HG02571 (cell line): ENCODE results near the gene BBS5.
"Not testable (repeated sequence)": the region's sequence is repeated elsewhere in the genome, so short reads cannot be mapped to it uniquely, and the experiment has no call there.

ENCODE experiments used
- ATAC-seq: cut with Tn5 transposase; IDR thresholded peaks from one replicate; pipeline ENCODE4 v1.9.1; 2021; ENCODE audit warnings: mild to moderate bottlenecking, moderate library complexity; ENCODE audit not compliant: unreplicated experiment

The BBS5 gene

DNA sequence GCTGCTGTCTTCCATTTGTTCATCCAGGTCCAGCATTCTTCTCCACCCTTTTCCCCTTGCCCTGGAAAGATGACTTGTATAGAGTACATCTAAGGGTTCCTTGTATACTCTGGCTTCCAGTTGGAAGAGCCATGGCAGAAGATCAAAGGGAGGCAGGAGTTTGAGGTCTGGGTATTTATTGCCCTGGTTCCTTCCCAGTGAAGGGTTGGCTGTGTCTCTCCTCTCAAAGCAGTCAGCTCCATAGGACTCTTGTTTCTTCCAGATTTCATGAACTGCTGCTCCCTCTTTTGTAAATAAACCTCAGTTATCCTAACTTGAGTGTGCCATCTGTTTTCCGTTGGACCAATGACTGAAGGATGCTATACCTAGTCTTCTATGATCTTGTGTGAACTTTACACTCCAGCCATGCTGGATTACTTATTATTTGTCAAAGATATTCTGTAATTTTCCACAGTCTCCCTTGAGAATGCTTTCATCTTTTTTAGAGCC, 6.4 kb downstream of the BBS5 start:
- no peak for ATAC-seq

DNA sequence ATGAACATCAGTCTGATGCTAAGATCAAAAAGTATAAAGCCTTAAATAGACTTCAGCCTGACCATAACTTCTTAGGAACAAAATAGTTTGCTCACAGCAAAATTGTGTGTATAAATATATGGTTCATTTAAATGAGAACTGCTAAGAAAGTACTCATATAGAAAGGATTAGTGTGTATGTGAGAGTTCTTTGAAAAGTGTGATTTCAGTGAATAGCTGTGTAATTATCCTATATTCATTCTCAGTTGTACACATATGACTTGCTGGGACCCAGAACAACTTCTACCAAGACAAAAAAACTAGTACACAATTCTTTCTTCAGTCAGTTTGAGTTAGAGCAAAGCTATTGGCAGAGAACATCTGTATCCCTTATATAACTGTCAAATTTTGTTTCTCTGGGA, 7.2 kb downstream of the BBS5 start:
- ATAC-seq, result no peak

DNA sequence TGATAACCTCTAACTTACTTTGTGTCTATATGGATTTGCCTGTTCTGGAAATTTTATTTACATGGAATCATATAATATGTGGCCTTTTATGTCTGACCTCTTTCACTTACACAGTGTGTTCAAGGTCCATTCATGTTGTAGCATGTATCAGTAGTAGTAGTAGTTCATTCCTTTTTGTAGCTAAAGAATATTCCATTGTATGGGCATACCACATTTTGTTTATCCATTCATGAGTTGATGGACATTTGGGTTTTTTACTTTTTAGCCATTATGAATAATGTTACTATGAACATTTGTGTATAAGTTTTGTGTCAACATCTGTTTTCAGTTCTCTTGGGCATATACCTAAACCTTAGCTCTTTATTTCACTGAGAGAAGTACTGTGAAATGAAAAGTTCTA, 11.5 kb downstream of the BBS5 start:
- no peak for ATAC-seq

DNA sequence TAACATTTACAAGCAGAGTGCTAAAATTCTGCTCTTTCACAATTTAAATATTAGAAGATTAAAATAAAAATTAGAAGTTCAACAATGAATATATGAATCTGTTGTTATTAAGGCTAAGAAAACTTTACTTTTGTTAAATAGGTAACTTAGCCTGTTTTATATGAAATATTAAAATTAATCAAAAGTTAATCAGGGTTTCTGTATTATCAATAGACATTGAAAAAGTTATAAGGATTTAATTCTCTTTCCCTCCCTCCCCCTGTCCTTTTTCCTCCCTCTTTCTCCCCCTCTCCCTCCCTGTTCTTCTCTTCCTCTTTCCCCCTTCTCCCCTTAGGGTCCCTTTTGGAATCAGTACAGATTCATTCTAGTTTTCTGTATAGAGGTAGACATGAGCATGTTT, 12.1 kb downstream of the BBS5 start:
- no peak for ATAC-seq

DNA sequence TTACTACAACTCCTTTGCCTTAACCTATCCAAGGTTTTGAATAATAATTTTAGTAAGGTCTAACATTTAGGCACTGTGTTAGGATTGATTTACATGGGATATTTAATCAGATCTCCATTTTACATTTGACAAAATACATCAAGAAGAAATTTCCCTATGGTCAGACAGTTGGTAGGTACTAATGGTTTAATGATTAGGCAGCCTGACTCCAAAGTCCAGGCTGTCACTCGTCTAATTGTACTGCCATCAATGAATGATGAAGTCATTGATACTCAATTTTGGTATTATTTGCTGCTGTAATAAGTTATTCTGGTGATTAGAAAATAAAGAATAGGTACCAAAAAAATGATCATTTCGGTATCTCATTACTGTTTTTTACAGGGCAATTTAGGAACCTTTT, 14.1 kb downstream of the BBS5 start:
- no peak for ATAC-seq

DNA sequence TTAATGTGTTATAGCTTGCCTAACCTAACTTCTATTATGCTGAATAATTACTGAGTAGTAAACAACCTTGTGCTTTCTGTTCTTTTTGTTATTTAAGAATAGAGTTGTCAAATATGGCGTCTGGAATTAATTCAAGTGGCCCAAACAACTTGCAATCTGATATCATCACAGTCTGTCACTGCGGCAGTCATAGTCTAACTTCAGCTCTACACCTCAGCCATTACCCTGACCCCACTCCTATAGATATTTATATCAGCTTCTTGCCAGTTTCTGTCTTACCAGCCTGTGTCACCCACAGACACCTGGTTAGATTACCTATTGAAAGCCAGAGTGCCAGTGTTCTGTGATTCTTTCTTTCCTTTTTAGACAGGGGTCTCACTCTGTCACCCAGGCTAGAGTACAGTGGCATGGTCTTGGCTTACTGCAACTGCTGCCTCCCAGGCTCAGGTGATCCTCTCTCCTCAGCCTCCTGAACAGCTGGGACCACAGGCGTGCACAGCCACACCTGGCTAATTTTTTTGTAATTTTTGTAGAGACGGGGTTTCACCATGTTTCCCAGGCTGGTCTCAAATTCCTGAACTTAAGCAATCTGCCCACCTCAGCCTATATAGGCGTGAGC, 16.1 kb downstream of the BBS5 start:
- no peak for ATAC-seq

DNA sequence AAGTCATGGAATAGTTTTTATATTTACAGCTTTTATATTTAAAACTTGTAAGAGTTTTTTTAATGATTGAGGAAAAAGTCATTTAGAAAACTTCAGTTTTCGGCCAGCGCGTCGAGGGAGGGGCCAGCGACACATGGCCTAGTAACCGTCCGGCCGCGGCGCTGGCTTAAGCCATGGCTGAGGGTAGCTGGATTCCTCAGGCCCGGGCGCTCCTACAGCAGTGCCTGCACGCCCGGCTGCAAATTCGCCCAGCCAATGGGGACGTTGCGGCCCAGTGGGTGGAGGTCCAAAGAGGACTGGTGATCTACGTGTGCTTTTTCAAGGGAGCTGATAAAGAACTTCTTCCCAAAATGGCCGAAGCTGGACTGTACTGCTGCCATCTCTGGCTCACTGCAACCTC, 25.4 kb downstream of the BBS5 start:
- ATAC-seq, result no peak

DNA sequence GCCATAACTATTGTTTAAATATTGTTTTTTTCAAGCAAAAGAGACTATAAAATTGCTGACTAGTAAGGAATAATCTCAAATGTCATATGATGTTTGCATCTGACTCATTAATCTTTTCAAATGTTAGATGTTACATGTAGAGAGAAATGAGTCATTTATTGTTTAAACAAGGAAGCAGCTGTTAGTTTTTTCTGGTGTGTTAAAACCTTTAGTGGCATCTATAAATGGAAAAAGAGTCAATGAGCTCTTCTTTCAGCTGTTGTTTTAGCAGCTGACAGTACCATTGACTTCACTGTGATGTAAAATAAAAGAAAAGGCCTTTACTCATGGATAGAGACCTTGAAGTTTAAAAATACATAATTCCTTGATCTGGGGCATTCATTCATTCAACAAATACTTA, 28.4 kb downstream of the BBS5 start:
- ATAC-seq, result no peak

DNA sequence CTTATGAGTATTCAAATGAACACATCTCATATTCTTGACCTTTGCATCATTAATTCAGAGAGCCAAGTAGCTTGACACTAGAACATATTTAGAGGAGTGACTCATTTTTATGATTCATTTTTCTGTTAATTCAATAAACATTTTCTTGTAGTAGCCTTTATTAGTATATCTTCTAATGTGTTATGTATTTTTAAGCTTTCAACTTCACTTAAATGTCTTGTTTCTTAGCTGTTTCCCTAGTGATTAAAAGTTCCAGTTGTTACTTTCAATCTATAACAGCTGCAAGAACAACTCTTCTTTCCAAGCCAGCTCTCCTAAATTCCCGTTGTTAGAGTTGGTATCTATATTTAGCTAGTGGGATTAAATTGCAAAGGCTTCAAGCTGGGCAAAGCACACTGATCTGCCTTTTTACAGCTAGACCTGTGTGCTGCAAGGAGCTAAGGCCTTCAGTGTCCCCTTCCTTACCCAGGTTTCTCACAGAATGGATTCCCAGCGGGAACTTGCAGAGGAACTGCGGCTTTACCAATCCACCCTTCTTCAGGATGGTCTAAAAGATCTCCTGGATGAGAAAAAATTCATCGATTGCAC, 30.1 kb downstream of the BBS5 start, which contains the start of gene KLHL41:
KLHL41 (plus strand) TSS at position 405 of the 588 bp plus-strand sequence; CDS start at position 482, 77 bp downstream.
- ATAC-seq, result no peak

DNA sequence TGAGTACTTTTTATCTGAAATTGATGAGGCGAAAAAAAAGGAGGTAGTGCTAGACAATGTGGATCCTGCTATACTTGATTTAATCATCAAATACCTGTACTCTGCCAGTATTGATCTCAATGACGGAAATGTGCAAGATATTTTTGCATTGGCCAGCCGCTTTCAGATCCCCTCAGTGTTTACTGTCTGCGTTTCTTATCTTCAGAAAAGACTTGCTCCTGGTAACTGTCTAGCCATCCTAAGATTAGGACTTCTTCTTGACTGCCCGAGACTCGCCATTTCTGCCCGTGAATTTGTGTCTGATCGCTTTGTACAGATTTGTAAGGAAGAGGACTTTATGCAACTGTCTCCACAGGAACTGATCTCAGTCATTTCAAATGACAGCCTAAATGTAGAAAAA, 30.7 kb downstream of the BBS5 start:
- ATAC-seq, result no peak

DNA sequence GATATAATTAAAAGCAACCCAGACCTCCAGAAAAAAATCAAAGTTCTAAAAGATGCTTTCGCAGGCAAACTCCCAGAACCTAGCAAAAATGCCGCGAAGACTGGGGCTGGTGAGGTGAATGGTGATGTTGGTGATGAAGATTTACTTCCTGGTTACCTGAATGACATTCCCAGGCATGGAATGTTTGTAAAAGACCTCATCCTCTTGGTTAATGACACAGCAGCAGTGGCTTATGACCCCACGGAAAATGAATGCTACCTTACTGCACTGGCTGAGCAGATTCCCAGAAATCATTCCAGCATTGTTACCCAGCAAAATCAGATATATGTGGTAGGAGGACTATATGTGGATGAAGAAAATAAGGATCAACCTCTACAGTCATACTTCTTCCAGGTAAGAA, 31.2 kb downstream of the BBS5 start:
- no peak for ATAC-seq

DNA sequence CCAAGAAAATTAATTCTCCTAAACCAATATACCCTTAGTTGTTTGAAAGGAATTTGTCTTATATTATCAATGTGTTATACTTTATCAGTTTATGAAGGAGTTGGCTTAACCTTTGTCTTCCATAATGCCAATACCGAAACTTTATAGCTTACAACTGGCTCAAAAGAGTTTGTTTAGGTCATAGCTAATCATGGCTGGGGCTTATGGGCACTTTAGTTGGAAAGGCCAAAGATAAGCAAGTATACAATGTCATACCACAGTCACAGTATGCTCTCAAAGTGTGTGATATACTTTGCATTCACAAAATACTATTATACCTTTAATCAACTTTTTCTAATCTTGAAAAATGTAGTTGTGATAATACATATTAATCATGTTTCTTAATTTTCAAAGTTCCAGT, 32.5 kb downstream of the BBS5 start:
- no peak for ATAC-seq

DNA sequence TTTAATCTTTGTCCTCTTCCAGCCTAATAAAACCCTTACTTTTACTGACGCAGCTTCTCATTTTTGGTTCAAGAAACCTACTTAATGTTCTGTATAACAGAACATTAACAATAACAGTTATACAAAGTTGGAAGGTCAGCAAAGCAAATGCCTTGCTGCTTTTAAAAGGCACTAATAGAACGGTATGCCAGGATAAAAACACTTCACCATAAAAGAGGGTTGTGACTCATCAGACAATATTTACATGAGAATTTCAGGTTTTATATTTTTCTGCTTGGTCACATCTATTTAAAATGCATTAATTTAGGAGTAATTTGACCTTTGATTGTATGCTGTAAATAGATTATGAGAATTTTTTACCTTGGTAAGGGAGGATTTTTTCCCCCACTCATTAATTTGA, 33.2 kb downstream of the BBS5 start:
- ATAC-seq, result no peak

DNA sequence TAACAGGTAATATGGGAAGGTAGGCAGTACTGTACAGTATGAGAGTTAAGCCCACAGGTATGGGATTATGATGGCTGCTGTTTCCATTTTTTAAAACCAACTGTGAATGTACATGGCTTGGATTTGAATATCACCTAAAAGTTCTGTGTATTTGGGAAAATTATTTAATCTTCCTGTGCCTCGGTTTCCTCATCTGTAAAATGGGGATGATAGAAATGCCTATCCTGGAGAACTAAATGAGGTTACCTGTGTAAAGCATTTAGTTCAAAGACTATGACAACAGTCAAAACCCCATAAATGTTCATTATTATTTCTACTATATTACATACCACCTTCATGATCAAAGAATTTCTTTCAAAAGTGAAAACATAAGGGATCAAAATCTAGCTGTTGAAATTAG, 33.8 kb downstream of the BBS5 start:
- no peak for ATAC-seq

DNA sequence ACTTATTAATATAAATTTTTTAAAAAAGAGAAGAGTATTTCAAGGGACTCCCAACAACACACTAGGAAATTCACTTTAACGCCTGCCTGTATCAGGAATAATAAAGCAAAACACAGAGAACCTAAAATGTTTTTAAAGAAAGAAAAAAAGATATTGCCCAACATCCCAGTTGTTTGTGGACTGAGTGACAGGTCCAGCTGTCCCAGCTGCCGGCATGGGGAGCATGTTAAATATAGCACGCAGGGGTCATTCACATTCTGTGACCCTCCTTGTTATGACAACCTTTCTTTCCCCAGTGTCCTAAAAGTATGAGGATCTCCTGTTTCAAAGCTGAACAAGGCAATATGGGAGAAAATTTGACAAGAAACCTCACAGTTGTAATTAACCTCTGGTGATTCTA, 34.6 kb downstream of the BBS5 start:
- ATAC-seq, result no peak

DNA sequence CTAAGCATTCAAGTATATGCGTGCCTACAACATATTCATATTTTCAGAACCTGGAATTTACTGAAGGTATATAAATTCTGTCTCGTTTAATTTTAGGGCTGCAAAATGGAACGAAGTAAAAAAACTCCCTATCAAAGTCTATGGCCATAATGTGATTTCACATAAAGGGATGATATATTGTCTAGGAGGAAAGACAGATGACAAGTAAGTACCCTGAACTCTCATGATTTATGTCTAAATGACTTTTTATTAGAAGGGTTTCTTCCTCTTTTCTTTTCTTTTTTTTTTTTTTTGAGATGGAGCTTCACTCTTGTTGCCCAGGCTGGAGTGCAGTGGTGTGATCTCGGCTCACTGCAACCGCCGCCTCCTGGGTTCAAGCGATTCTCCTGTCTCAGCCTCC, 35.5 kb downstream of the BBS5 start:
- ATAC-seq, result not testable (repeated sequence)

DNA sequence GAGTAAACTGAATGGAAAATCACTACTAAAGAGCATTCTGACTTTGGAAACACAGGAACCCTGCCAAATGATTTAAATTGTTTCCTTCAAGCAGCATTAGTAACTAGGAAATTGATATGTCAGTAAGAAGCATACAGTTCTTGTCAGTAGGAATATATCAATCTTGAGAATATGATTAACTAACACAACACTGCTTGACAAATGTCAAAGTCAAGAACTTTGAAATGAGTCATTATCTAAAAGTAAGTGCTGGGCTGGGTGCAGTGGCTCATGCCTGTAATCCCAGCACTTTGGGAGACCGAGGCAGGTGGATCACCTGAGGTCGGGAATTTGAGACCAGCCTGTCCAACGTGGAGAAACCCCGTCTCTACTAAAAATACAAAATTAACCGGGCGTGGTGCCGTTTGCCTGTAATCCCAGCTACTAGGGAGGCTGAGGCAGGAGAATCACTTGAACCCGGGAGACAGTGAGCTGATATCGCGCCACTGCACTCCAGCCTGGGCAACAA, 37.2 kb downstream of the BBS5 start:
- not testable (repeated sequence) for ATAC-seq

DNA sequence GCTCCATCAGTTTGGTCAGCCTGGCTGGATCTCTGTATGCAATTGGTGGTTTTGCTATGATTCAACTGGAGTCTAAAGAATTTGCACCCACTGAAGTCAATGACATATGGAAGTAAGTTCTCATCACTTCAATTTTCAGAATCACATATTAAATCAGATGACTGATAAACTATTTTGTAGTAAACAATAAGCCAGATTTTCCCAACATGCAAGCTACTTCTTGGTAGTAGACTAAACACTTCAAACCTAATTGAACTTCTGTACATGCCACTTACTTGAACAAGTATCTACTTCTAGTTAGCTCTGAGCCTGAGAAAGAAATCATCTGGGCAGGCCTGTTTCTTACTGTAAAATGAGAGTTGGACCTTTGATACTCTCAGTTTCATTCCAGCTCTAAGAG, 41.6 kb downstream of the BBS5 start:
- ATAC-seq, result no peak

DNA sequence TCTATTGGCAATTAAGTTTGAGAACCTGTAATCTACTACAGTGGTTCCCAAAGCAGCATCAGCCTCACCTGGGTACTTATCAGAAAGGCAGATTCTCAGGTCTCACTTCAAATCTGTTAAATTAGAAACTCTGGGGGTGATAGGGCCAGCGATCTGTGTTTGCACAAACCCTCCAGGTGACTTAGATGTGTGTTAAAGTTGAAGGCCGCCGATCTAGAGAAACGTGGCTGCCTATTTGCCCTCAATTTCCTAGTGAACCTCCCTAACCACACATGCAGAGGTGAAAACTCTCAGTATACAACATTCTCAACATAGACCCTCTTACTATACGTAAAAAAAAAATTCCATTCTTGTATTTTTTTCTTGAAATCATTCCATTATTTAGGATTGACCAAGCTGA, 44.4 kb downstream of the BBS5 start:
- no peak for ATAC-seq

DNA sequence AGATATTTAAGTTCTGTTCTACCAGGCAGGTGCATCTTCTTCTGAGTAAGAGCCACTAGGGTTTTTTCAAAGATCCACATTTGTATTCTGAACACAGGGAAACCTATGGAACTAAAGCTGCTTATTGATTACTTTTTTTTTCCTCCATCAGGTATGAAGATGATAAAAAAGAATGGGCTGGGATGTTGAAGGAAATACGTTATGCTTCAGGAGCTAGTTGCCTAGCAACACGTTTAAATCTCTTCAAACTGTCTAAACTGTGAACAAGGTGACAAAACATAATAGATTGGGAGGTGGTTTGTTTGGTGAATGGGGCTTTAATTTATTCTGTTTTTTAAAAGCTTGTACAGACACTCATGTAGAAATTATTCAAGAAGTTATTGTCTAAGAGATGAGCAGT, 46.1 kb downstream of the BBS5 start:
- no peak for ATAC-seq

DNA sequence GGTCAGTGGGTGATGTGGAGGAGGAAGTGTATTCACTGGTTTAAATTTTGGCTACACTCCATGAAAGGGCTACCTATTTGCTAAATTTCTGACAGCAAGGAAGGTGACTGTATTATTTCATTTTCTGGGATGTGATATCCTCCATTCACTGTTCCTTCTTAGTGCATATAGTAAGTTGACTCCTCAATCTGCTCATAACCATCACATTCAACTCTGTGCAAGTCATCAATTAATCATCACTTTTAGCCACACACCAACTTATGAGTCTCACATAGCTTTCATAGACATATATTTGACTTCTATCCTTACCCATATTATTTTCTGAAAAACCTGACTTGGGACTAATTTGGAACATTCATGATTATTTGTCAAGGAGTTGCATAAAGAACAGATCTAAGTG, 47.2 kb downstream of the BBS5 start:
- no peak for ATAC-seq

DNA sequence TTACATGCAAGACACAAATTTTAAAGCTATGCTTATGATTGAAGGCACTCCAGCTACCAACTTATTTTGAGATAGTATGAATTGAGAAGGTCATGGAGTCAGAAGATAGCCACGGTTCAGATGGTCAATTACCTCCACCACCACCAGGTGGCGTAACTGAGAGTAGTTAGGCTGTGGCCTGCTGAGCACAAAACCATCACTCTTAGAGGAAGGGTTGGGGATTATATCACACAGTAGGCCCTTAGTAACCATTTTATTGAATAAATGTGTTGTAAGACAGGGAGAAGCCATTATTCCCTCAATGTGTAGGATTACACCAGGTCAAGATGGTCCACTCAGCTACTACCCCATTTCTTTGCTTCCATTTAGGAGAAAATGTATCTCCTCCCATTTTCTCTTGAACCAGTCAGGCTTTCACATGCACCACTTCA, 49.0 kb downstream of the BBS5 start:
- ATAC-seq, result peak; percentile 82

DNA sequence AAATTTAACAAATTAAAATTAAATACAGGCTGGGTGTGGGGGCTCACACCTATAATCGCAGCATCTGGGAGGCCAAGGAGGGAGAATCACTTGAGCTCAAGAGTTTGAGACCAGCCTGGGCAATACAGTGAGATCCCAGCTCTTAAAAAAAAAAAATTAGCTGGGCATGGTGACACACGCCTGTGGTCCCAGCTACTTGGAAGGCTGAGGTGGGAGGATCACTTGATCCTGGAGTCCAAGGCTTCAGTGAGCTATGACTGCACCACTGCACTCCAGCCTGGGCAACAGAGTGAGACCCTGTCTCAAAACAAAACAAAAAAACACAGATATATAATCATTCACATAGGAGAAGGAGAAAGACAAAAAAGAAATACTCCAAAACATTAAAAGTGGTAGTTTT, 60.2 kb downstream of the BBS5 start:
- ATAC-seq, result not testable (repeated sequence)
